Endothelial cell of umbilical vein (primary cell): Measurements from ENCODE around the gene CDHR1. TPM values are rescaled to one million over a fixed set of nuclear protein-coding genes. Genes with fewer than 3 reads are reported as not detected.
A peak's percentile ranks its signal among the peaks of the same experiment; 100 is the strongest.

Experiments
- Bru-seq: library from RNA; stranded (reverse); fragments of 400-500 nt; gene quantifications from one replicate; lab custom pipeline; 2021; lab: Mats Ljungman, UMichigan
- BruChase-seq, 2 experiments: library from RNA; stranded (reverse); fragments of 400-500 nt; gene quantifications; one replicate each; lab custom pipeline; 2021; lab: Mats Ljungman, UMichigan
- BruUV-seq: library from RNA; stranded (reverse); fragments of 400-500 nt; replicated peaks from 2 replicates; lab custom pipeline; 2021; lab: Mats Ljungman, UMichigan
- CTCF ChIA-PET: fragments of 300-600, 350-600 bp; sonication (Branson Sonifier 250); formaldehyde crosslinking; loops from one replicate; lab custom pipeline; 2021; ENCODE audit warnings: antibody characterized with exemption, inconsistent platforms; lab: Charles Lee
- POLR2A ChIA-PET: fragments of 300-600, 350-600 bp; sonication (Branson Sonifier 250); formaldehyde crosslinking; loops from one replicate; lab custom pipeline; 2021; ENCODE audit warnings: antibody characterized with exemption, inconsistent platforms; lab: Charles Lee
- DNase-seq: peaks from one replicate; pipeline ENCODE4 v3.0.0-alpha.2; 2011; ENCODE audit warnings: low read depth, low spot score
- FAIRE-seq: peaks from 2 replicates; lab custom pipeline; 2011; peaks lifted over from hg19 to GRCh38; lab: Jason Lieb, UNC
- H2AFZ ChIP-seq: 2 replicates; pipeline ENCODE4 v1.6.0; 2012; ENCODE audit warnings: low read depth, low read length, control low read depth, inconsistent platforms
- H3K27ac ChIP-seq: 2 replicates; pipeline ENCODE4 v1.5.1; 2011; ENCODE audit warnings: low read depth, mild to moderate bottlenecking, control low read depth, low read length, moderate library complexity; ENCODE audit not compliant: insufficient read depth
- H3K27me3 ChIP-seq, 2 experiments: 2 replicates each; pipeline versions ENCODE4 v1.6.0 to v1.6.1; 2011; ENCODE audit warnings: low read length in 2 of 2, mixed read lengths in 1 of 2; ENCODE audit not compliant: control insufficient read depth in 2 of 2, insufficient read depth in 2 of 2
- H3K36me3 ChIP-seq, 2 experiments: 2 replicates in 1 of 2; 3 replicates in 1 of 2; pipeline ENCODE4 v1.5.1; 2011; ENCODE audit warnings: low read length in 2 of 2, mild to moderate bottlenecking in 1 of 2, moderate library complexity in 1 of 2; ENCODE audit not compliant: control insufficient read depth in 2 of 2, insufficient read depth in 2 of 2; ENCODE audit errors: extremely low read depth in 1 of 2
- H3K4me1 ChIP-seq: 3 replicates; pipeline ENCODE4 v1.5.1; 2011; ENCODE audit warnings: mild to moderate bottlenecking, low read length; ENCODE audit not compliant: control insufficient read depth, insufficient read depth; ENCODE audit errors: extremely low read depth
- H3K4me2 ChIP-seq: 2 replicates; pipeline ENCODE4 v1.6.1; 2011; ENCODE audit warnings: low read length, control low read depth, mixed read lengths; ENCODE audit not compliant: insufficient read depth
- H3K4me3 ChIP-seq, 3 experiments: fragments of 200-600 bp in 1 of 3; sonication (generic), shearing (Covaris generic) in 1 of 3; replicated peaks in 1 of 3; 2 replicates each; pipeline ENCODE4 v1.5.1; 2011 to 2016; ENCODE audit warnings: control low read depth in 3 of 3, low read length in 3 of 3, mild to moderate bottlenecking in 2 of 3, inconsistent platforms in 1 of 3, low read depth in 1 of 3, moderate library complexity in 1 of 3; ENCODE audit not compliant: insufficient read depth in 1 of 3
- H3K79me2 ChIP-seq: 2 replicates; pipeline ENCODE4 v1.6.0; 2012; ENCODE audit warnings: low read length, inconsistent platforms; ENCODE audit not compliant: control insufficient read depth, insufficient read depth
- H3K9ac ChIP-seq: replicated peaks from 2 replicates; pipeline ENCODE3; 2011; ENCODE audit warnings: low read length, control low read depth; ENCODE audit not compliant: insufficient read depth; ENCODE audit errors: extremely low read depth
- H3K9me1 ChIP-seq: replicated peaks from 3 replicates; pipeline ENCODE4 v1.6.0; 2011; ENCODE audit warnings: mild to moderate bottlenecking, low read length; ENCODE audit not compliant: control insufficient read depth, insufficient read depth; ENCODE audit errors: extremely low read depth
- H3K9me3 ChIP-seq: replicated peaks from 2 replicates; pipeline ENCODE4 v1.5.1; 2012; ENCODE audit warnings: low read length, inconsistent platforms; ENCODE audit not compliant: control insufficient read depth, insufficient read depth
- H4K20me1 ChIP-seq: replicated peaks from 2 replicates; pipeline ENCODE3; 2011; ENCODE audit warnings: mild to moderate bottlenecking, low read length; ENCODE audit not compliant: control insufficient read depth, insufficient read depth; ENCODE audit errors: extremely low read depth
- CTCF ChIP-seq, 2 donors: IDR thresholded peaks; 1 replicate in 1 of 2; 2 replicates in 1 of 2; pipeline ENCODE4 v1.5.1; 2011; ENCODE audit warnings: low read length in 2 of 2, mild to moderate bottlenecking in 2 of 2, moderate library complexity in 2 of 2, control low read depth in 1 of 2, inconsistent platforms in 1 of 2, low read depth in 1 of 2; ENCODE audit not compliant: insufficient read depth in 1 of 2; ENCODE audit errors: extremely low read depth in 1 of 2
- EZH2 ChIP-seq: IDR thresholded peaks from 2 replicates; pipeline ENCODE4 v1.6.1; 2012; ENCODE audit warnings: borderline replicate concordance, low read depth, mild to moderate bottlenecking, moderate library complexity, low read length, inconsistent platforms; ENCODE audit not compliant: severe bottlenecking
- JUN ChIP-seq: IDR thresholded peaks from 2 replicates; pipeline ENCODE4 v1.6.1; 2011; ENCODE audit warnings: borderline replicate concordance, low read depth; ENCODE audit not compliant: insufficient read length, insufficient read depth
- MAX ChIP-seq: IDR thresholded peaks from 2 replicates; pipeline ENCODE4 v1.6.1; 2011; ENCODE audit not compliant: insufficient read depth, insufficient read length
- POLR2A ChIP-seq: IDR thresholded peaks from 2 replicates; pipeline ENCODE4 v1.6.1; 2012; ENCODE audit warnings: low read depth, mild to moderate bottlenecking, control low read depth, low read length
- dilution Hi-C: fragments of 300-500 bp; cut with MboI; formaldehyde crosslinking; loops from one replicate; pipeline ENCODE4 v1.15.0; 2019; ENCODE audit warnings: low sequenced_read_pairs; ENCODE audit not compliant: extremely low pct_ligation_motif_present
- intact Hi-C: fragments of 100-400 bp; cut with micrococcal nuclease; formaldehyde crosslinking; loops from one replicate; pipeline ENCODE4 v1.10.0; 2022
- long read RNA-seq: library from polyadenylated mRNA; stranded (forward); transcript quantifications from one replicate; pipeline ENCODE4 v2.0.0, GENCODE V29; 2021
- polyA minus RNA-seq, 3 experiments: library from RNA; depleted of rRNA, polyadenylated mRNA; stranded (reverse); fragments of >200 nt; gene quantifications; 1 replicate in 1 of 3; 2 replicates in 2 of 3; pipeline ENCODE4 v1.2.3, GENCODE V29; 2011
- polyA plus RNA-seq, 4 experiments: library from polyadenylated mRNA; depleted of rRNA in 3 of 4; stranded (reverse) in 3 of 4; unstranded in 1 of 4; fragments of >200 nt; gene quantifications; 2 replicates each; pipeline versions ENCODE4 v1.2.1 to v1.2.3, GENCODE V29; 2011 to 2012; ENCODE audit warnings: missing spikeins in 1 of 4
- total RNA-seq: library from RNA; stranded (reverse); gene quantifications from 2 replicates; pipeline ENCODE4 v1.2.3, GENCODE V29; 2021

Gene CDHR1
- total RNA-seq, result 0.14 and 0.53 TPM in 2 replicates
- polyA plus RNA-seq, result 0.11 and 0.13 TPM in 2 replicates
- 0.08 and 0.10 TPM in 2 replicates for polyA plus RNA-seq (2011; cell fraction: cytosol; rRNA removed)
- polyA plus RNA-seq (2011; cell fraction: nucleus; rRNA removed), result 0.13 and 0.58 TPM in 2 replicates
- polyA plus RNA-seq (2012), result not detected in 2 replicates
- 0.10 TPM in 1 of 2 replicates, not detected in the other for polyA minus RNA-seq
- not detected for polyA minus RNA-seq (2011; cell fraction: cytosol; rRNA and poly(A)+ RNA removed)
- not detected in 2 replicates for polyA minus RNA-seq (2011; cell fraction: nucleus; rRNA and poly(A)+ RNA removed)
- Bru-seq, nascent RNA, result percentile 9 among the genes with signal in this experiment
- percentile 9 among the genes with signal in this experiment for BruChase-seq, experiment 1, labeled RNA remaining after a 6-hour chase
- not detected for BruChase-seq, experiment 2, labeled RNA remaining after a 2-hour chase
- long read RNA-seq, partial matches to known transcripts, result 0 of 1 reads
- long read RNA-seq, other reads (novel, unspliced or antisense), result 1 of 1 reads

GRCh38 chr10:84194424-84195043, at the start of gene CDHR1:
Gene CDHR1 (plus strand): TSS chr10:84194537. CDS start chr10:84194761, 224 bp downstream.
- Histone ChIP-seq H3K79me2 (no peaks in the 10 kb centered on the region), H3K4me1 (no peaks in the 10 kb centered on the region), H3K36me3 (no peaks in the 10 kb centered on the region), H3K27ac (no peak within 1 kb of the TSS), H3K9me3 (no peaks in the 10 kb centered on the region), H4K20me1 (no peaks in the 10 kb centered on the region), H2AFZ (no peak within 1 kb of the TSS), H3K4me2 (no peak within 1 kb of the TSS), H3K27me3 (peaks cover 31% of the 10 kb centered on the region in 2 experiments), H3K9ac (no peak within 1 kb of the TSS), H3K4me3 (peak within 1 kb of the TSS in 1 of 3 experiments; percentile 15), H3K9me1 (no peaks in the 10 kb centered on the region)
- no TSS peak for BruUV-seq
- FAIRE-seq, result no peak
- dilution Hi-C loops, result no loop called here
- no peak for DNase-seq
- intact Hi-C loops, result no loop called here
- no peak for TF ChIP-seq MAX
- TF ChIP-seq EZH2, result peak; percentile 81
- no peak for TF ChIP-seq JUN
- no peak for TF ChIP-seq POLR2A
- no peak for TF ChIP-seq CTCF (IDR thresholded peaks at IDR 0.05; ENCODE audit: extremely low read depth in 1 of 2, insufficient read depth in 1 of 2, low read depth in 1 of 2, low read length in 2 of 2)
- POLR2A ChIA-PET, result no interaction called here
- CTCF ChIA-PET, result interaction anchor here (1.2 kb wide), 1 partner anchor 47 kb away, joined by 7 read pairs; no protein-coding TSS in a partner anchor
